Neural cell (in vitro differentiated cells): ENCODE results near the gene CDH4.

Experiments used
- CTCF ChIP-seq: fragments of 450-650 bp; IDR thresholded peaks from 2 replicates; pipeline ENCODE4 v1.5.1; 2014; ENCODE audit warnings: antibody characterized with exemption, mild to moderate bottlenecking, moderate library complexity; ENCODE audit not compliant: poor library complexity, severe bottlenecking
- EP300 ChIP-seq: fragments of 450-650 bp; conservative IDR thresholded peaks from 2 replicates; pipeline ENCODE4 v1.6.1; 2014; ENCODE audit warnings: antibody characterized with exemption, mild to moderate bottlenecking, moderate library complexity; ENCODE audit not compliant: poor library complexity, severe bottlenecking
- EZH2 ChIP-seq: fragments of 200-600, 300-800 bp; shearing (Covaris generic), sonication (generic); IDR thresholded peaks from 2 replicates; pipeline ENCODE4 v1.6.1; 2014; ENCODE audit warnings: antibody characterized with exemption, low read length, borderline replicate concordance, mild to moderate bottlenecking; ENCODE audit not compliant: insufficient read depth, poor library complexity, severe bottlenecking
- RAD21 ChIP-seq: fragments of 450-650 bp; conservative IDR thresholded peaks from 2 replicates; pipeline ENCODE4 v1.6.1; 2014; ENCODE audit warnings: antibody characterized with exemption, mild to moderate bottlenecking, moderate library complexity
- REST ChIP-seq: IDR thresholded peaks from 2 replicates; pipeline ENCODE4 v1.6.1; 2012; ENCODE audit warnings: borderline replicate concordance
- TAF1 ChIP-seq: IDR thresholded peaks from 2 replicates; pipeline ENCODE4 v1.6.1; 2012; ENCODE audit warnings: low read depth

- no peak for TF ChIP-seq TAF1
- TF ChIP-seq REST = no peak
- no peak for TF ChIP-seq CTCF
- TF ChIP-seq EZH2 = no peak
- TF ChIP-seq RAD21 = no peak
- no peak for TF ChIP-seq EP300
Observed at GRCh38 chr20:61433816-61434215, 181.8 kb downstream of the CDH4 start.
